A204.1 (cell line): ENCODE measurements around the gene INPP4B.

Experiments used
- FAIRE-seq: peaks from 2 replicates; lab custom pipeline; 2012; peaks lifted over from hg19 to GRCh38; lab: Jason Lieb, UNC

Gene INPP4B

GRCh38 chr4:142725886-142726285 lies 120.2 kb downstream of the INPP4B start:
- FAIRE-seq = no peak

- FAIRE-seq = no peak
These were observed 124.9 kb downstream of the INPP4B start for GRCh38 chr4:142721187-142721586.

GRCh38 chr4:142719854-142720541 lies 126.1 kb downstream of the INPP4B start:
- FAIRE-seq = peak; percentile 95

- FAIRE-seq = peak; percentile 23
These were observed 127.1 kb downstream of the INPP4B start for GRCh38 chr4:142718981-142719380.

GRCh38 chr4:142715727-142716126 lies 130.4 kb downstream of the INPP4B start:
- no peak for FAIRE-seq

GRCh38 chr4:142713282-142714030 lies 132.6 kb downstream of the INPP4B start:
- FAIRE-seq = no peak

- FAIRE-seq = no peak
These were observed 137.9 kb downstream of the INPP4B start for GRCh38 chr4:142708231-142708630.

GRCh38 chr4:142707401-142707800 lies 138.7 kb downstream of the INPP4B start:
- no peak for FAIRE-seq

- no peak for FAIRE-seq
These were observed 139.7 kb downstream of the INPP4B start for GRCh38 chr4:142706381-142706780.

- FAIRE-seq = no peak
These were observed 140.3 kb downstream of the INPP4B start for GRCh38 chr4:142705820-142706219.

- no peak for FAIRE-seq
These were observed 142.3 kb downstream of the INPP4B start for GRCh38 chr4:142703694-142704309.

GRCh38 chr4:142701017-142701416 lies 145.1 kb downstream of the INPP4B start:
- FAIRE-seq = no peak

GRCh38 chr4:142700531-142700930 lies 145.6 kb downstream of the INPP4B start:
- FAIRE-seq = peak; percentile 21

GRCh38 chr4:142698552-142698951 lies 147.5 kb downstream of the INPP4B start:
- FAIRE-seq = no peak

GRCh38 chr4:142697928-142698327 lies 148.2 kb downstream of the INPP4B start:
- FAIRE-seq = no peak

GRCh38 chr4:142697320-142697719 lies 148.8 kb downstream of the INPP4B start:
- FAIRE-seq = peak; percentile 83

- peak; percentile 78 for FAIRE-seq
These were observed 149.6 kb downstream of the INPP4B start for GRCh38 chr4:142696334-142697122.

- FAIRE-seq = peak; percentile 99
These were observed 155.5 kb downstream of the INPP4B start for GRCh38 chr4:142690406-142691163.

- FAIRE-seq = peak; percentile 97
These were observed 158.4 kb downstream of the INPP4B start for GRCh38 chr4:142687547-142688275.

- no peak for FAIRE-seq
These were observed 160.0 kb downstream of the INPP4B start for GRCh38 chr4:142686081-142686480.

- FAIRE-seq = no peak
These were observed 162.1 kb downstream of the INPP4B start for GRCh38 chr4:142683997-142684396.
